ENCODE measurements around the gene OSBPL5.

OSBPL5 gene

GRCh38 chr11:3164138-3164551, 965 bp downstream of the OSBPL5 start:
- peak overlapping the region; percentile 77 for H3K27ac ChIP-seq
- POLR2A ChIA-PET (ENCODE audit: low non-redundant PET), result no interaction called here
- CTCF ChIA-PET, result interaction anchor here (1.1 kb wide), 1 partner anchor 39 kb away, joined by 3 read pairs; no protein-coding TSS in a partner anchor
- no peak for DNase-seq (ENCODE audit: low spot score)
- no peak for TF ChIP-seq CTCF (conservative IDR thresholded peaks at IDR 0.05; ENCODE audit: low read depth)

GRCh38 chr11:3163241-3163981, 1.7 kb downstream of the OSBPL5 start:
- CTCF ChIA-PET, result interaction anchor here (1.0 to 1.1 kb wide), 2 partner anchors 39 to 82 kb away, joined by 3 read pairs; no protein-coding TSS in a partner anchor
- no peak for TF ChIP-seq CTCF (conservative IDR thresholded peaks at IDR 0.05; ENCODE audit: low read depth)
- DNase-seq (ENCODE audit: low spot score), result no peak
- H3K27ac ChIP-seq, result peak overlapping the region; percentile 77
- POLR2A ChIA-PET (ENCODE audit: low non-redundant PET), result no interaction called here

- TF ChIP-seq CTCF (conservative IDR thresholded peaks at IDR 0.05; ENCODE audit: low read depth), result no peak
- peak overlapping the region; percentile 77 for H3K27ac ChIP-seq
- ChIA-PET CTCF (interaction anchor here (0.5 to 1.1 kb wide), 3 partner anchors 33 to 83 kb away, joined by 3 to 5 read pairs (median 3); no protein-coding TSS in a partner anchor), POLR2A (ENCODE audit: low non-redundant PET) (no interaction called here)
- DNase-seq (ENCODE audit: low spot score), result no peak
Observed at GRCh38 chr11:3162410-3163240, 2.5 kb downstream of the OSBPL5 start.

- peak overlapping the region; percentile 77 for H3K27ac ChIP-seq
- POLR2A ChIA-PET (ENCODE audit: low non-redundant PET), result no interaction called here
- no peak for DNase-seq (ENCODE audit: low spot score)
- CTCF ChIA-PET, result interaction anchor here (0.5 to 1.0 kb wide), 3 partner anchors 32 to 84 kb away, joined by 3 to 5 read pairs (median 4); no protein-coding TSS in a partner anchor
- TF ChIP-seq CTCF (conservative IDR thresholded peaks at IDR 0.05; ENCODE audit: low read depth), result no peak
Observed at GRCh38 chr11:3161720-3162409, 3.2 kb downstream of the OSBPL5 start.

GRCh38 chr11:3161309-3161708, 3.8 kb downstream of the OSBPL5 start:
- TF ChIP-seq CTCF (conservative IDR thresholded peaks at IDR 0.05; ENCODE audit: low read depth), result no peak
- CTCF ChIA-PET, result interaction anchor here (0.7 kb wide), 1 partner anchor 69 kb away, joined by 4 read pairs; no protein-coding TSS in a partner anchor
- no peak for DNase-seq (ENCODE audit: low spot score)
- H3K27ac ChIP-seq, result peak overlapping the region; percentile 77
- POLR2A ChIA-PET (ENCODE audit: low non-redundant PET), result no interaction called here

Measured in RWPE1 (cell line).